ENCODE data around the gene UNC5CL. TPM values are rescaled to one million over a fixed set of nuclear protein-coding genes. Genes with fewer than 3 reads are reported as not detected.

UNC5CL gene
- total RNA-seq, 1 experiment from 2014 or later = 0.41 TPM

DNA sequence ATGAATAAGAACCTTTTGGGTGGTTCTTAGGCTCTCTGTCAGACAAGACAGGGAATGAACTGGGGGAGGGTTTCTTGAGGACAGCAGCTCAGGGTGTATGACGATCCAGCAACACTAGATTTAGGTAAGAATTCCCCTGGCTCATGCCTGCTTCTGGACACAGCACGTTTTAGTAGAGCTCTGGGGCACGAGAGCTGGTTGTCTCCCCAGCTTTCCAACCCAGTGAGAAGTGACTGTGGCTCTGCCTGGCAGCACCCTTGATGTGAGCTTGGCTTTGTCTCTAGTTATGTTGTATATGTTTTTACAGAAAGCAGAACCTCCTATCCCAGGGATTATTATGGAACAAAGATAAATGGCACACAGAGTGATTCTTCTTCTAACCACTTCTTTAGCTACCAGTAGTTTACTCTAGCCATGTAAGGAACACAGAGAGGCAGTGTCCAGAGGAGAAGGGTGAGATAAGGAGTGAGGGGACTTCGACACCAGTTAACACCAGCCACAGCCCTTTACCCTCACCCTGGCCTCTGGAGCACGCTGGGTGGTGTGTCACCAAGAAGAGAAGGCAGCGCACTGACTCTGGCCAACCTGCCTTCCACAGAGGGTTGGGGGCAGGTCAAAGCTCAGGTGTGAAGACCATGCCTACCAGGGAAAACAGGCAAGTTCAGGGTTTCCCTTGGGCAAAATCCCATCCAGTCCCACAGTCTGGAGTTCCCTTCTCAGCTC is 17.9 kb upstream of the UNC5CL start:
- no peaks in the 10 kb centered on the region for H3K27me3 ChIP-seq (replicated peaks; ENCODE audit: insufficient read depth, low read depth, low read length, poor library complexity)
- H3K4me3 ChIP-seq (ENCODE audit: low read depth, low read length, poor library complexity, severe bottlenecking) = no peak overlapping the region
- no peak for DNase-seq (ENCODE audit: low spot score)
- intact Hi-C loops (cut with micrococcal nuclease; ENCODE audit: unreplicated experiment) = no loop called here
- no TSS peak for BruUV-seq (replicated peaks)
- ChIA-PET CTCF (no interaction called here), POLR2A (ENCODE audit: low non-redundant PET) (interaction anchor here (0.6 kb wide), 1 partner anchor 18 kb away, joined by 5 read pairs; no protein-coding TSS in a partner anchor)
- no peaks in the 10 kb centered on the region for H3K36me3 ChIP-seq (ENCODE audit: insufficient read depth, low read length, poor library complexity, severe bottlenecking)
- H3K4me1 ChIP-seq (ENCODE audit: insufficient read depth, low read length, poor library complexity, severe bottlenecking) = peaks cover 3% of the 10 kb centered on the region
- TF ChIP-seq, protein P1, sequence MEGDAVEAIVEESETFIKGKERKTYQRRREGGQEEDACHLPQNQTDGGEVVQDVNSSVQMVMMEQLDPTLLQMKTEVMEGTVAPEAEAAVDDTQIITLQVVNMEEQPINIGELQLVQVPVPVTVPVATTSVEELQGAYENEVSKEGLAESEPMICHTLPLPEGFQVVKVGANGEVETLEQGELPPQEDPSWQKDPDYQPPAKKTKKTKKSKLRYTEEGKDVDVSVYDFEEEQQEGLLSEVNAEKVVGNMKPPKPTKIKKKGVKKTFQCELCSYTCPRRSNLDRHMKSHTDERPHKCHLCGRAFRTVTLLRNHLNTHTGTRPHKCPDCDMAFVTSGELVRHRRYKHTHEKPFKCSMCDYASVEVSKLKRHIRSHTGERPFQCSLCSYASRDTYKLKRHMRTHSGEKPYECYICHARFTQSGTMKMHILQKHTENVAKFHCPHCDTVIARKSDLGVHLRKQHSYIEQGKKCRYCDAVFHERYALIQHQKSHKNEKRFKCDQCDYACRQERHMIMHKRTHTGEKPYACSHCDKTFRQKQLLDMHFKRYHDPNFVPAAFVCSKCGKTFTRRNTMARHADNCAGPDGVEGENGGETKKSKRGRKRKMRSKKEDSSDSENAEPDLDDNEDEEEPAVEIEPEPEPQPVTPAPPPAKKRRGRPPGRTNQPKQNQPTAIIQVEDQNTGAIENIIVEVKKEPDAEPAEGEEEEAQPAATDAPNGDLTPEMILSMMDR (conservative IDR thresholded peaks at IDR 0.05; ENCODE audit: low read depth, low read length) = no peak
- no peak for TF ChIP-seq EZH2 (IDR thresholded peaks at IDR 0.05; ENCODE audit: borderline replicate concordance, low read depth, low read length, poor library complexity, severe bottlenecking)
- no peak overlapping the region for H3K27ac ChIP-seq (ENCODE audit: low read depth, low read length, poor library complexity, severe bottlenecking)
- no peaks in the 10 kb centered on the region for H3K9me3 ChIP-seq (ENCODE audit: low read depth, low read length, poor library complexity, severe bottlenecking)

DNA sequence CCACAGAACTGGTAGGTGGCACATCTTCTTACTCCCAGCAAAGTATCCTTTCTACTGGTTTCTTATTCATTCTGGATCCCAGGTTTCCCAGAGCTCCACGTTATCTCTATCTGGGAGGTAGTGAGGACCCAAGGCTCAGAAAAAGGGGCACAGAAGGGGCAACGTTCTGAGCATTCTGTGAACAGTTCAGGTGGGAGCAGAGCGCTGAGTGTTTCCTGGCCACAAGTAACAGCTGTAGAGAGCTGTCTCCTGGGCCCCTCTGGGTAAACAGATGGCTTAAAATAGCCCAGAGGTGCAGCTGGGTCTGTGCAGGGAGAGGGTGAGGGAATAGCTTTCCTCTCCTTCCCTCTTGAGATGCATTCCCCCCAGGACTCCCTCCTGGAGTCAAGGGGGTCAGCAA is 16.1 kb upstream of the UNC5CL start:
- H3K27ac ChIP-seq (ENCODE audit: low read depth, low read length, poor library complexity, severe bottlenecking) = no peak overlapping the region
- H3K4me3 ChIP-seq (ENCODE audit: low read depth, low read length, poor library complexity, severe bottlenecking) = no peak overlapping the region
- TF ChIP-seq, protein P1 (conservative IDR thresholded peaks at IDR 0.05; ENCODE audit: low read depth, low read length) = no peak
- no peak for TF ChIP-seq EZH2 (IDR thresholded peaks at IDR 0.05; ENCODE audit: borderline replicate concordance, low read depth, low read length, poor library complexity, severe bottlenecking)
- intact Hi-C loops (cut with micrococcal nuclease; ENCODE audit: unreplicated experiment) = no loop called here
- H3K27me3 ChIP-seq (replicated peaks; ENCODE audit: insufficient read depth, low read depth, low read length, poor library complexity) = no peaks in the 10 kb centered on the region
- ChIA-PET POLR2A (ENCODE audit: low non-redundant PET) (no interaction called here), CTCF (no interaction called here)
- H3K36me3 ChIP-seq (ENCODE audit: insufficient read depth, low read length, poor library complexity, severe bottlenecking) = no peaks in the 10 kb centered on the region
- H3K4me1 ChIP-seq (ENCODE audit: insufficient read depth, low read length, poor library complexity, severe bottlenecking) = peaks cover 4% of the 10 kb centered on the region
- no TSS peak for BruUV-seq (replicated peaks)
- DNase-seq (ENCODE audit: low spot score) = no peak
- H3K9me3 ChIP-seq (ENCODE audit: low read depth, low read length, poor library complexity, severe bottlenecking) = no peaks in the 10 kb centered on the region

DNA sequence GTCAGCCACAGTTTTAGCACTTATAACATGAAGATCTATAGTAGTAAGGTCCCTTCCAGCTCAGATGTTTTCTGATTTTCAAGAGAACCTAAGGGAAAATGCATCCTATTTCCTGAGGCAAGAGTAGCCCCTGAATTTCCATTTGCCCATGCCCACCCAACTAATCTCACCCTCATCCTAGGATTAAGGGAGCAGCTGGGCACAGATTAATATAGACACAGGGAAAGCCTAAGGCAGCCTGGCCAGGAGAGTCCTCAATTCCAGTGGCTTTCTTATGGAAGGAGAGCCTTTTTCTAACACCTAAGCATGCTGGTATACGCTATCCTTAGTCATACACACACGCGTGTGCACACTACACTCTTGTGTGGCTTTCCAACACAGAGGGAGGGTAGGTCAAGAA is 15.5 kb upstream of the UNC5CL start:
- Histone ChIP-seq H3K36me3 (ENCODE audit: insufficient read depth, low read length, poor library complexity, severe bottlenecking) (no peaks in the 10 kb centered on the region), H3K27me3 (replicated peaks; ENCODE audit: insufficient read depth, low read depth, low read length, poor library complexity) (no peaks in the 10 kb centered on the region), H3K4me1 (ENCODE audit: insufficient read depth, low read length, poor library complexity, severe bottlenecking) (peaks cover 4% of the 10 kb centered on the region), H3K27ac (ENCODE audit: low read depth, low read length, poor library complexity, severe bottlenecking) (no peak overlapping the region), H3K9me3 (ENCODE audit: low read depth, low read length, poor library complexity, severe bottlenecking) (no peaks in the 10 kb centered on the region), H3K4me3 (ENCODE audit: low read depth, low read length, poor library complexity, severe bottlenecking) (no peak overlapping the region)
- CTCF ChIA-PET = no interaction called here
- POLR2A ChIA-PET (ENCODE audit: low non-redundant PET) = no interaction called here
- BruUV-seq (replicated peaks) = no TSS peak
- no peak for TF ChIP-seq EZH2 (IDR thresholded peaks at IDR 0.05; ENCODE audit: borderline replicate concordance, low read depth, low read length, poor library complexity, severe bottlenecking)
- TF ChIP-seq, protein P1 (conservative IDR thresholded peaks at IDR 0.05; ENCODE audit: low read depth, low read length) = no peak
- intact Hi-C loops (cut with micrococcal nuclease; ENCODE audit: unreplicated experiment) = no loop called here
- no peak for DNase-seq (ENCODE audit: low spot score)
